ENCODE results near the gene UBE2G2.

Gene UBE2G2

GRCh38 chr21:44812640-44813039 is 11.0 kb upstream of the UBE2G2 start:
- Histone ChIP-seq H3K27me3 (ENCODE audit: low read depth, low read length) (no peaks in the 10 kb centered on the region), H3K4me3 (ENCODE audit: low read depth in 1 of 2, low read length in 2 of 2) (no peak overlapping the region), H3K36me3 (ENCODE audit: control insufficient read depth in 1 of 2, insufficient read depth in 2 of 2, low read length in 2 of 2) (peaks cover 23 to 41% of the 10 kb centered on the region in 2 donors), H3K27ac (ENCODE audit: low read length) (no peak overlapping the region), H3K4me1 (ENCODE audit: control insufficient read depth in 1 of 2, insufficient read depth in 2 of 2, low read length in 2 of 2) (peaks cover 4 to 19% of the 10 kb centered on the region in 2 donors), H3K9me3 (ENCODE audit: control insufficient read depth in 1 of 2, low read length in 2 of 2) (no peaks in the 10 kb centered on the region)

DNA sequence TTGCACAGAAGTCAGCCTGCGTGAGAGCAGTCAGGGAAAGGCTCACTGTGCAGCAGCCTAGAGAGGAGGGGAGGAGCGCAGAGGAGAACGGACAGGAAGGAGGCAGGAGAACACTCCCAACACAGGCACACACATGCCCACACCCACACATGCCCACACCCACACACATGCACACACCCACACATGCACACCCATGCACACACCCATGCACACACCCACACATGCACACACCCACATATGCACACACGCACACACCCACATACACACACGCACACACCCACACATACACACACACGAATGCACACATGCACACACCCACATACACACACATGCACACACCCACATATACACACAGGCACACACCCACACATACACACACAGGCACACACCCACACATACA is 9.2 kb upstream of the UBE2G2 start:
- Histone ChIP-seq H3K4me1 (ENCODE audit: control insufficient read depth in 1 of 2, insufficient read depth in 2 of 2, low read length in 2 of 2) (peaks cover 0 to 4% of the 10 kb centered on the region in 2 donors), H3K27me3 (ENCODE audit: low read depth, low read length) (no peaks in the 10 kb centered on the region), H3K36me3 (ENCODE audit: control insufficient read depth in 1 of 2, insufficient read depth in 2 of 2, low read length in 2 of 2) (peaks cover 40 to 55% of the 10 kb centered on the region in 2 donors), H3K4me3 (ENCODE audit: low read depth in 1 of 2, low read length in 2 of 2) (no peak overlapping the region), H3K27ac (ENCODE audit: low read length) (no peak overlapping the region), H3K9me3 (ENCODE audit: control insufficient read depth in 1 of 2, low read length in 2 of 2) (no peaks in the 10 kb centered on the region)

GRCh38 chr21:44805859-44806258 is 4.2 kb upstream of the UBE2G2 start:
- no peak overlapping the region for H3K27ac ChIP-seq (ENCODE audit: low read length)
- no peaks in the 10 kb centered on the region for H3K9me3 ChIP-seq (ENCODE audit: control insufficient read depth in 1 of 2, low read length in 2 of 2)
- no peaks in the 10 kb centered on the region for H3K27me3 ChIP-seq (ENCODE audit: low read depth, low read length)
- H3K4me3 ChIP-seq (ENCODE audit: low read depth in 1 of 2, low read length in 2 of 2) = no peak overlapping the region
- peaks cover 50 to 51% of the 10 kb centered on the region in 2 donors for H3K36me3 ChIP-seq (ENCODE audit: control insufficient read depth in 1 of 2, insufficient read depth in 2 of 2, low read length in 2 of 2)
- H3K4me1 ChIP-seq (ENCODE audit: control insufficient read depth in 1 of 2, insufficient read depth in 2 of 2, low read length in 2 of 2) = peaks cover 7 to 14% of the 10 kb centered on the region in 2 donors

DNA sequence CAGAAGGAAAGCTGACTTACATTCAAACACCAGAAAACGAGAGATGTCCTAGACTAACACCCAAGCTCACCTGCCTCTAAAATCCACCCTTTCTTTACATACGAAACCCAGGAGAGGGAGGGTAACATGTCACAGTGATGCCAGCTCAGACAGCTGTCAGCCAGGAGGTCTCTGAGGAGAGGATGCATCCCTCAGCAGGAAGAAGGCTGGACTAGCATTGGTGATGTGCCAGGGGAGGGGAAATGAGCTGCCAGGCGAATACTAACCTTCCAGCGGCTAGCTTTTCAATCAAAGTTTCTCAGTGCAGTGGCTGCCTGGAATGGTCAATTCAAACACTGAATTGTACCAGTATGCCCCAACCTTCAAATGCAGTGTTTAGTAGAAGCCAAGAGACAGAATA is 3.6 kb upstream of the UBE2G2 start:
- Histone ChIP-seq H3K4me3 (ENCODE audit: low read depth in 1 of 2, low read length in 2 of 2) (no peak overlapping the region), H3K27ac (ENCODE audit: low read length) (no peak overlapping the region), H3K4me1 (ENCODE audit: control insufficient read depth in 1 of 2, insufficient read depth in 2 of 2, low read length in 2 of 2) (peaks cover 7 to 20% of the 10 kb centered on the region in 2 donors), H3K36me3 (ENCODE audit: control insufficient read depth in 1 of 2, insufficient read depth in 2 of 2, low read length in 2 of 2) (peaks cover 46 to 48% of the 10 kb centered on the region in 2 donors), H3K27me3 (ENCODE audit: low read depth, low read length) (no peaks in the 10 kb centered on the region), H3K9me3 (ENCODE audit: control insufficient read depth in 1 of 2, low read length in 2 of 2) (no peaks in the 10 kb centered on the region)

DNA sequence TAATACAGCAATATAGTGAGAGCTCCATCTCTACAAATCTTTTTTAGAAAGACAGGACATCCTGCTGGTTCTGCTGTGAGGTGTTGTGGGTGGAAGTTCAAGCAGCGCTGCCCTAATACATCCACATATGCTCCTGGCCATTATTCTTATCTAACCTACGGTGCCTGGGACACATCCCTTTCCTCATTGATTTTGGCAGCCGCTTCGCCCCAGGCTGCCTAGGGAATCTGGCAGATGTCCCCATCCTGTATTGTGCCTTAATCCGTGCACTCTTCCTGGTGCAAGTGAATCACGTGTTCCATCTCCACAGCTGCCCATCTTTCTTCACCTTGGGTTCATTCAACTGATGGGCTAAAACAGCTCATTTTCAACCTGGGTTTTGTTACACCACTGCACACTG is 3.1 kb upstream of the UBE2G2 start:
- Histone ChIP-seq H3K9me3 (ENCODE audit: control insufficient read depth in 1 of 2, low read length in 2 of 2) (no peaks in the 10 kb centered on the region), H3K4me3 (ENCODE audit: low read depth in 1 of 2, low read length in 2 of 2) (no peak overlapping the region), H3K36me3 (ENCODE audit: control insufficient read depth in 1 of 2, insufficient read depth in 2 of 2, low read length in 2 of 2) (peaks cover 41 to 43% of the 10 kb centered on the region in 2 donors), H3K27ac (ENCODE audit: low read length) (no peak overlapping the region), H3K27me3 (ENCODE audit: low read depth, low read length) (no peaks in the 10 kb centered on the region), H3K4me1 (ENCODE audit: control insufficient read depth in 1 of 2, insufficient read depth in 2 of 2, low read length in 2 of 2) (peaks cover 7 to 25% of the 10 kb centered on the region in 2 donors)

GRCh38 chr21:44803651-44804050 is 2.0 kb upstream of the UBE2G2 start:
- Histone ChIP-seq H3K27me3 (ENCODE audit: low read depth, low read length) (no peaks in the 10 kb centered on the region), H3K9me3 (ENCODE audit: control insufficient read depth in 1 of 2, low read length in 2 of 2) (no peaks in the 10 kb centered on the region), H3K4me3 (ENCODE audit: low read depth in 1 of 2, low read length in 2 of 2) (no peak overlapping the region), H3K27ac (ENCODE audit: low read length) (no peak overlapping the region), H3K36me3 (ENCODE audit: control insufficient read depth in 1 of 2, insufficient read depth in 2 of 2, low read length in 2 of 2) (peaks cover 39 to 40% of the 10 kb centered on the region in 2 donors), H3K4me1 (ENCODE audit: control insufficient read depth in 1 of 2, insufficient read depth in 2 of 2, low read length in 2 of 2) (peaks cover 7 to 29% of the 10 kb centered on the region in 2 donors)

DNA sequence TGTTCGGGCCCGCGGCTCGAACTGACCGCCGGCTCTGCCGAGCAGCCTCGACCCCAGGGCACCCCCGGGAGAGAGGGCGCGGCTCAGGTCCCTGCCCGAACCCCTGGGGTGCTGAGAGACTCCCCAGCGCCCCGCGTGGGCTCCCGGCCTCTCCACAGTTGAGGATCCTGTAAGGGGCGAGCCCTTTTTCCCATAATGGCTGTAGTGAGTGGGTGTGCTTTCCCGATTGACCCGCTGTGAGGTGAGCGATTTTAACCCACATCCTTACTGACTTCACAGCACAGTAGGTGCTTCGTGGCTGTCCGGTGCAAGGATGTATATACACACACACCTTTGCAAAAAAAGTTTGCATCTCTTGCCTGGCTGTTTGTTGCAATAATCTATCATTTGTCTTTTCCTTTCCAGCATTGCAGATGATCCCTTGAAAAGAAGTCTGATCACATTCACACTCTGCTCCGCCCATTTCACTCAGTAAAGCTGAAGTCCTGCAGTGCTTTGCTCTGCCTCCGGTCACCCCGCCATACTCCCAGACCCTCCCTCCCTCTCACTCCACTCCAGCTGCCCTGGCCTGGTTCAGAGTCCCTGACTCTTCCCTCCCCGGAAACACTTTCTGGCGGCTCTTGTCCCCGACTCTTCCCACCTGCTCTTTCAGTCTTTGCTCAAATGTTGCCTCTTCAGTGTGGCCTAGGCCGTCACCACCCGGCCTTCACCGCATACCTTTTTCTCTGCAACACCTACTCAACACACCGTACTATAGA is 955 bp upstream of the UBE2G2 start:
- Histone ChIP-seq H3K36me3 (ENCODE audit: control insufficient read depth in 1 of 2, insufficient read depth in 2 of 2, low read length in 2 of 2) (peaks cover 35 to 42% of the 10 kb centered on the region in 2 donors), H3K27ac (ENCODE audit: low read length) (no peak overlapping the region), H3K27me3 (ENCODE audit: low read depth, low read length) (no peaks in the 10 kb centered on the region), H3K9me3 (ENCODE audit: control insufficient read depth in 1 of 2, low read length in 2 of 2) (no peaks in the 10 kb centered on the region), H3K4me1 (ENCODE audit: control insufficient read depth in 1 of 2, insufficient read depth in 2 of 2, low read length in 2 of 2) (peaks cover 7 to 29% of the 10 kb centered on the region in 2 donors), H3K4me3 (ENCODE audit: low read depth in 1 of 2, low read length in 2 of 2) (peak overlapping the region; percentile 82 to 99)

DNA sequence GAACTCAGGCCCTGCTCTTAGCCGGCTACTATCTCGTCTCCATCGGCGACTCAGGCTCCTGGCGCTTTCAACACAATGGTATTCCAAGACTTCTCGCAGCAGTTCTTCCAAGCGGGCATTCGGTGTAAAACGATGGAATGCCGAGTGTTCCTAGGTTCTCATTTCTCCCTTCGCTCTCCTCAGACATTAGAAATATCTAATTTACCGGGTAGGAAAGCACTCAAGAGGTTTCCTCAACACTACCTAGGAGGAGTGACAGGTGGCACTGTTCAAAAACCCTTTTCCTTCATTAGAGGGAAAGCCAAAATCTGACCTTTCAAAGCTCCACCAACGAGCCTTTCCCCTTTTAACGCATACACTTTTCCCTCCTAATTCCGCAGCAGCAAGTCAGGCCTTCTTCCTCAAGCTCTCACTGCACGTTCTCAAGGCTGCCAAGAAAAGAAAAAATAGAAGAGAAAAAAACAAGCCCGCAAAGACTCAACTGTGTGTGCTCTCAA is 601 bp downstream of the UBE2G2 start:
- peaks cover 7 to 29% of the 10 kb centered on the region in 2 donors for H3K4me1 ChIP-seq (ENCODE audit: control insufficient read depth in 1 of 2, insufficient read depth in 2 of 2, low read length in 2 of 2)
- peak overlapping the region; percentile 49 for H3K27ac ChIP-seq (ENCODE audit: low read length)
- peaks cover 31 to 34% of the 10 kb centered on the region in 2 donors for H3K36me3 ChIP-seq (ENCODE audit: control insufficient read depth in 1 of 2, insufficient read depth in 2 of 2, low read length in 2 of 2)

DNA sequence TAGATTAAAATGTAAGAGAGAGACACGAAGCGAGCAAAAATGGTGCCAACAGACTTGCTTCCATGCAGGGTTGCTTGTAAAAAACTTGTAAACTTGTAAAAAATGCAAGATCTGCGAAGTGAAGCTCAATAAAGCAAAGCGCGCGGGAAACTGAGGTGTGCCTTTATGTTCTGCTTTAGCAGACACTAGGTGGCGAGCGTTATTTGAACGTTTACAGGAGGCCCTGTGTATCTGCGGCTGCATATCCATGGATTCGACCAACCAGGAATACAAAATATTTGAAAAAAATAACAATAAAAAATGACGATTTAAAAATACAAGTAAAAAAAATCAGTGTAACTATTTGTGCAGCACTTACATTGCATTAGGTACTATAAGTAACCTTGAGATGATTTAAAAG is 1.5 kb downstream of the UBE2G2 start:
- peaks cover 24 to 28% of the 10 kb centered on the region in 2 donors for H3K36me3 ChIP-seq (ENCODE audit: control insufficient read depth in 1 of 2, insufficient read depth in 2 of 2, low read length in 2 of 2)
- peak overlapping the region in 1 of 2 donors; percentile 82 for H3K4me3 ChIP-seq (ENCODE audit: low read depth in 1 of 2, low read length in 2 of 2)
- H3K27ac ChIP-seq (ENCODE audit: low read length) = no peak overlapping the region
- peaks cover 7 to 29% of the 10 kb centered on the region in 2 donors for H3K4me1 ChIP-seq (ENCODE audit: control insufficient read depth in 1 of 2, insufficient read depth in 2 of 2, low read length in 2 of 2)
- no peaks in the 10 kb centered on the region for H3K9me3 ChIP-seq (ENCODE audit: control insufficient read depth in 1 of 2, low read length in 2 of 2)
- H3K27me3 ChIP-seq (ENCODE audit: low read depth, low read length) = no peaks in the 10 kb centered on the region

More for the DNA sequence above, 601 bp downstream of the UBE2G2 start:
- Histone ChIP-seq H3K4me3 (ENCODE audit: low read depth in 1 of 2, low read length in 2 of 2) (peak overlapping the region; percentile 82 to 99), H3K9me3 (ENCODE audit: control insufficient read depth in 1 of 2, low read length in 2 of 2) (no peaks in the 10 kb centered on the region), H3K27me3 (ENCODE audit: low read depth, low read length) (no peaks in the 10 kb centered on the region)

- H3K36me3 ChIP-seq (ENCODE audit: control insufficient read depth in 1 of 2, insufficient read depth in 2 of 2, low read length in 2 of 2) = peaks cover 19 to 24% of the 10 kb centered on the region in 2 donors
- peaks cover 7 to 29% of the 10 kb centered on the region in 2 donors for H3K4me1 ChIP-seq (ENCODE audit: control insufficient read depth in 1 of 2, insufficient read depth in 2 of 2, low read length in 2 of 2)
- no peaks in the 10 kb centered on the region for H3K27me3 ChIP-seq (ENCODE audit: low read depth, low read length)
- H3K9me3 ChIP-seq (ENCODE audit: control insufficient read depth in 1 of 2, low read length in 2 of 2) = no peaks in the 10 kb centered on the region
- no peak overlapping the region for H3K4me3 ChIP-seq (ENCODE audit: low read depth in 1 of 2, low read length in 2 of 2)
- no peak overlapping the region for H3K27ac ChIP-seq (ENCODE audit: low read length)
Observed at GRCh38 chr21:44799646-44800045, 2.0 kb downstream of the UBE2G2 start.

GRCh38 chr21:44797775-44798174 is 3.8 kb downstream of the UBE2G2 start:
- Histone ChIP-seq H3K4me3 (ENCODE audit: low read depth in 1 of 2, low read length in 2 of 2) (no peak overlapping the region), H3K36me3 (ENCODE audit: control insufficient read depth in 1 of 2, insufficient read depth in 2 of 2, low read length in 2 of 2) (peaks cover 15 to 21% of the 10 kb centered on the region in 2 donors), H3K4me1 (ENCODE audit: control insufficient read depth in 1 of 2, insufficient read depth in 2 of 2, low read length in 2 of 2) (peaks cover 9 to 34% of the 10 kb centered on the region in 2 donors), H3K27me3 (ENCODE audit: low read depth, low read length) (no peaks in the 10 kb centered on the region), H3K9me3 (ENCODE audit: control insufficient read depth in 1 of 2, low read length in 2 of 2) (no peaks in the 10 kb centered on the region), H3K27ac (ENCODE audit: low read length) (no peak overlapping the region)

Measured in muscle layer of duodenum (tissue), 2 donors.